CD4-positive, alpha-beta T cell treated with Interferon alpha-2 for 1 hour (primary cell): Measurements from ENCODE around the gene JDP2.

Experiments used
- DNase-seq, 2 donors: peaks; one replicate each; pipeline ENCODE4 v3.0.0-alpha.2; 2020 to 2022

The JDP2 gene

GRCh38 chr14:75411214-75411540, 16.6 kb upstream of the JDP2 start:
- no peak for DNase-seq

- no peak for DNase-seq
These were observed 14.8 kb upstream of the JDP2 start for GRCh38 chr14:75413013-75413412.

DNA sequence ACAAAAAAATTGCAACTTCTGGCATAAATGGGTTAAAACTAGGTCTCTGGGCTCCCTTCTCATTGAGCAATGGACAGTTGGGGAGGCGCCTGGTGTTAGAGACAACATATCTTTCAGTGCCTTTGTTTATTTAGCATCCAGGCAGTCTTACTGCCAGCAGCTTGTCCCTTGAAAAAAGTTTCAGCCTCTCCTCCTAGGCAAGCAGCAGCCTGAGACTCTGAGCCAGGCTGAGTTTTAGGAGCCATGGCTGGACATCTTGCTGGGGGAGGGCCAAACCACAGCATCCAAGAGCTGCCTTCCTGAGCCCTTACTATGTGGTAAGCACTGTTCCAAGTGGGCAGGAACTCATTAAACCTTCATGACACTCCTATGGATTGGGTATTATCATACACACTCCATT, 10.1 kb upstream of the JDP2 start:
- DNase-seq: no peak

- DNase-seq: peak; percentile 14 to 19
These were observed 8.7 kb upstream of the JDP2 start for GRCh38 chr14:75418850-75419768.

DNA sequence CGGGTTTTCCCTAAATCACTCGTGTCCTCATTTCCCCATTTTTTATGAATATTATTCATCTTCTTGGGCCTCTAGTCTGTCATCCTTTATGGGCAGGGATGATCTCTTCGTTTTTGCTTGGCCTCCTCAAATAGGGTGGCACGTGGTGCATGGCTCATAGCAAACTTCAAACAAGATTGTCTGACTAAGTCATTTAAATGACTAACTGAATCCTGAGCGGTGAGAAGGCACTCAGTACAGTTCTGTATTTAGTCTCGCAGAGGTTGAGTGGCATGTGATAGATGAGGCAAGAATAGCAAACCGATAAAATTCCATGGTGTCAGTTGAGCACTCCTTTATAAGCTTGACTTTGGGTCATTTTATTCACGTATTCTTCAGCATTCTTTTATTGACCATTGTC, 5.7 kb upstream of the JDP2 start:
- DNase-seq: no peak

DNA sequence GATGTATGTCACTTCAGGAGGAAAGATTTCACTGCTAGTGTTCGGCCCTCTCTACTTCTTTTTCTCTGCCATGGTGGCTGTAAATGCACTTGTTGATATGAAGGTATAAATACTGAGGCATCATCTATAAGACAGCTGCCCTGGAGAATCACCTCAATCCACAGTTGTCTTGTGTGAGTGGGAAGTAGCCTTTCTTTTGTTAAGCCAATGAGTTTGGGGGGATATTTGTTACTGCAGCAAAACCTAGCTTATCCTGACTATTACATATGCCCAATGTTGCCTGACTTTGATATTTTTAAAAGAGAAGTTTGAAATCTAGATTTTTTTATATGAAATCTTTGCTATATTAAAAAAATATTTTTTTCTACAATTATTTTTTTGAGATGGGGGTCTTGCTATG, 3.3 kb upstream of the JDP2 start:
- DNase-seq: no peak

- no peak for DNase-seq
These were observed 2.4 kb upstream of the JDP2 start for GRCh38 chr14:75425446-75425845.

GRCh38 chr14:75426332-75427125, 1.3 kb upstream of the JDP2 start:
- no peak for DNase-seq

DNA sequence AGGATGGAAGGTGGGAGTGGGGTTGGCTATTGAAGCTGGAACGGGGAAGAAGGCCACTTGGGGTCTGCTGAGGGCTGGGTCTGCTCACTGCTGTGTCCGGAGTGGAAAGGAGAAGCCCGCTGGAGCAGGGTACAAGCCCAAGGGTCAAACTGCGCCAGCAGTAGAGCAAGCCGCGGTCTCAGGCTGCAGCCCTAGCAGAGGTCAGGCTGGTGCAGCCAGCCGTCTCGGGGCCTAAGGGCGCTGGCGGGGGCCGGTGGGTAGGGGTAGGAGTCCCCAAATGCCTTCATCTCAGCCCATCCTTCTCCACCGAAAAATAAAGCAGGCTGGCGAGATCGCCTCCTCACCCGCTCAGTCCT, 718 bp upstream of the JDP2 start:
- no peak for DNase-seq

DNA sequence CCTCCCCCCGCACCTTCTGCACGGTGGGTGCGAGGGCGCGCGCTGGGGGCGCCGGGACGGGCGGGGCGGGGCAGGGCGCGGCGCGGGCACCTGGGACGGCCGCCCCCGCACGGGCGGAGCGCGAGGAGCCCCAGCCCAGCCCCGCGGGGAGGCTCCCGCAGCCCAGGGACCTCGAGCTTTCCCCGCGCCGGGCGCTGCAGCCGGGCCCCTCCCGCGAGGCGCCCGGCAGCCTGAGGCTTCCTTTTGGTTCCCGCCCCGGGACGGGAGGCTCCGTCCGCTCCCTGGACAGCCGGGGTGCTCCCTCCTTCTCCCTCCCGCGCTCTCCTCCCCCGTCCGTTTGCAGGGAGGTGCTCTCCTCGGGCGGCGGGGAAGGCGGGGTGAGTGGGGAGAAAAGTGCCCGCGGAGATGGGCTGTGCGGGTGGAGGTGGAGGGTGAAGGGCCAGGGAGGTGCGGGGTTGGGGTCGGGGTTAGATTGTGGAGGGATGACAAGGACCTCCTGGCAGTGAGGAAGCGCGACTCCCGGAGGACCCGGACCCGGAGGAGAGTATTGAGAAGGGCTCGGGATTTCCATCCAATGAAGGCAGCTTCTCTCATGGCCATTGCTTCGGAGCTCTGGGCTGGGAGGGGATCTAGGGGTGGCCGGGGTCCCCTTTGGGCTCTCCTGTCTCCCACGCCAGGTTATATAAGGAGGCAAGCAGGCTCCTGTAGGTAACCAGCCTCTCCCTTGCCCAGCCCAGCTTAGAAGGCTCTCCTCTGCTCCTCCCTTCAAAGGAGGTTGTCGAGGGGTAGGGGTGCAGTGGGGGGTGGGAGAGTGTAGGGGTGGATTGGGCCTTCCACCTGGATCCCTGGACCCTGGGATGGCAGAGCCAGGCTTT, 645 bp downstream of the JDP2 start:
- DNase-seq: no peak

DNA sequence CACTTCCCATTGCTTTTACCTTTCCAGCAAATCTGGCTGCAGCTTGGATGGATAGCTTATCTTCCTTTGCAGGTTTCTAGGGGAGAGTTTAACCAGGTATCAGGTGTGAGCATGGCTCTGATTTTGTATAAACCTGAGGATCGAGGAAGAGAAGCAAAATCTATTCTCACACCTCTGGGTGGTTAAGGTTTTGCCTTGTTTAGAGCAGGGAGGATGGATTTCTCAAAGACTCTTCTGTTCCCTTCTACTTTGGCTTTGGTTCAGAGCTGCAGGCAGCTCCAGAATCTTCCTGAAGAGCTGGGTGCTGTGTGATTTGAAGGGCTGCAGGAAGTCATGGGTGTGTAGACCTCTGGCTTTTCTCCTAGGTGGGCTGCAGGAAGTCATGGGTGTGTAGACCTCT, 1.7 kb downstream of the JDP2 start:
- no peak for DNase-seq

DNA sequence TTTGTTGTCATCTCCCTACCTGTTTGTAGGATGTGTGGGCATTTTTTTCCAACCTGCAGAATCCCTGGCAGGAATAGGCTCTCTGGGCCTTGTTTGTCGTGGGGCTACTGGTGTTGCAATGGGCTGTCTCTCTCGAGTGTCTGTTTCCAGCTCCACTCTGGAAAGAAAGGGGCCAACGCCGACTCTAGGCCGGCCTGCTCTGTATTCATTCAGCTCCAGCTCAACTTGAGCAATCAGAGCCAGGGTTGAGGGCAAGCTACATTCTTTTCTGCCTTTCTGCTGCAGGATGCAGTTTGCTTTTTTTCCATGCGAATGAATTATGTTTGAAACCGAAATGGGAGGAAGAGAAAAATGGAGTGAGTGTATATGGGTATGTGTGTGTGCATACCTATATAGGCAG, 2.3 kb downstream of the JDP2 start:
- no peak for DNase-seq

DNA sequence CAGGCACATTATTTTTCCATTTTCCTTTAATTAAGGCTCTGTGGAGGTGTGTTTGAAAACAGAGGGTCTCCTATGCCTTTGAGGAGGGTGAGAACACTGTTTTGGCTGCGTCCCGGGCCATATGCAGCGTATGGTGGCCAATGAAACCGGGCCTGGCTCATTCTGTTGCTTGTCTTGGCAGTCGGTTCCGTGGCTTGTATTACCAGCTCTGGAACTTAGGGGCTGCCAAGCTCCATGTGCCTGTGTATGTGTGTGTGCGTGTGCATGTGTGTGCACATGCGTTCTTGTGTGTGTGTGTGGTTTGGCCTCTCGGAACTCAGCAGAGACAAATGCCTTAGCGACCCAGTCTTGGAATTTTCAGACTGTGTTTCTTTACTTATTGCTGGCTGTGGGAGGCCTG, 2.7 kb downstream of the JDP2 start:
- no peak for DNase-seq

GRCh38 chr14:75430976-75431375, 3.2 kb downstream of the JDP2 start:
- no peak for DNase-seq

DNA sequence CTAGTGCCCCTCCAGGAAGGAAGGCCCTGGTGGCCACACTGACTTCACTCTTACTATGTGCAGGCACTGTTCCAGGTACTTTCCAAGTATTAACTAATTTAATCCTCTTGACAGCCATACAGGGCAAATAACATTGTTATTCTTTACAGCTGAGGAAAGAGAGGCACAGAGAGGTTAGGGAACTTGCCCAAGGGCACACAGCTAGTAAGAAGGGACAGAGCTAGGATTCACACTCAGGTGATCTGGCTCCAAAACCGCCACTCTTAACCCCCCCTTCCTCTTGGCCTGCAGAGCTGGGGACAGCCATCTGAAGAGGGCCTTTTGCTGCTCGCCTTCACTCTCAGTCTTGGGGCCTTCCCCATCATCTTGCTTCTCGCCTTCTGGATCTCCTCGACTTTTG, 4.0 kb downstream of the JDP2 start:
- DNase-seq: no peak

- DNase-seq: no peak
These were observed 4.6 kb downstream of the JDP2 start for GRCh38 chr14:75432411-75432810.

DNA sequence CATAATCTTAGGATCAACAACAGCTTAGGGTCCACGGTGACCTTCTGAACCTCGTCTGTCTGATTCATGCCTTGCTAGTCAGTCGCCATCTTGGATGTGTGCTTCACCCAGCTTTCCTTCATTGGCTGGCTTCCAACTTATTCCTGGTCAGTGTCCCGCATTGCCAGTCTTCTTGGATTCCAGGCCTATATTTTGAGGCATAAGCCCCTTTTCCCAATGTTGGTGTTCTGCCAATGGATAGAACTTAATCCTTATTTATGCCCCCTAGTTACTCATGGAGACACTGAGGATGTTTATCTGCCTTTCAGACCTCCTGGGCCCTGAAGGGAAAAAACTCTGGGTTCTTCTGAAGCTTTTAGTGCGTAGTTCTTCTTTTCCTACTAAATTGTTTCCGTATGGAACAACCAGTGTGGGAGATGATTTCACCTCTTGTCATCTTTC, 5.8 kb downstream of the JDP2 start:
- DNase-seq: no peak

DNA sequence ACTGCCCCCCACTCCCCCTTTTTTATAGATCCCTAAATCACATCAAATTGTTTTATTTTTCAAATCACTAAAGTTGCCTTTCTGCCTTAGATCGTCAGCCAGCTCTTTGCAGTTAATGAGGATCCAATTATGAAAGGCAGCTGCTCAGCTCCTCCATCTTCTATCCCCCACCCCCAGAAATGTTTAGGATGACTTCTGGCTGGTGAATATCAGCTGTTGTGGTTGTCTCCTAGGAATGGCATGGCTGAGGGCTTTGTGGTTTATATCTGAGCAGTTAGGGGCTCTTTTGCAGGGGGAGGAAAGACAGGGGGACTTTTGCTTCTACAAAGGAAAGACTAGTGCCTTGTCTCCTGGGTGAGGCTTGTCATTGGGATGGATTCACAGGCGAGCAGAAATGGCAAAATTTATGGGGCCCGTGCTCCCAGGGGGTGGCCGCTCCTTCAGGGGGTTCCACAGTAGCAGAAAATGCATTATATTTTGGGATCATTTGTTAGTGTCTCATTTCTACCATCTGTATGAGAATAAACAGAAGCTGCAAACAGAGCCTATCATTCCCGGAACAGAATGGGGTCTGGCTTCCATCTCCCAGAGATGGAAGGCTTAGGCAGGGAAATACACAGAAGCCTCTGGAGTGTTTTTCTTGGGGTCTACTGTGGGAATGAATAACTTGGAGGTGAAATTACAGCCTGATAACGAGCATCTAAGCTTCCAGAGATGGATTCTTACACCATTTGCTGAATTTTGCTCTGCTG, 6.5 kb downstream of the JDP2 start:
- no peak for DNase-seq

DNA sequence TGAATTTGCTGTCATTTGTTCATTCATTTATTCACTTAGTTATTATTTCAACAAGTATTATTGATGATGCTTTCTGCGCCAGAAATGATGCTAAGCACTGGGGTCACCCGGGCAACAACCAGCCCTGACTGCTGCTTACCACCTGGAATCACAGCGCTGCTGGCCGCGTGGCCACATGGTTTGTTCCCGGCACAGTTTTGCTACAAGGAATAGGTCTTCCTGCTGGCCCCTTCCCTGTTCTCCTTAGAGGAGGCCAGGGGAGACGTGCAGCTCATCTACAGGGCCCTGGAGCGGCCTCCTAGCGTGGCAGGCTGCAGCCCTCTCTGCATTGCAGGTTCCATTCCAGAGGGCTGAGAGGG, 7.0 kb downstream of the JDP2 start:
- no peak for DNase-seq

GRCh38 chr14:75435473-75435872, 7.7 kb downstream of the JDP2 start:
- no peak for DNase-seq

DNA sequence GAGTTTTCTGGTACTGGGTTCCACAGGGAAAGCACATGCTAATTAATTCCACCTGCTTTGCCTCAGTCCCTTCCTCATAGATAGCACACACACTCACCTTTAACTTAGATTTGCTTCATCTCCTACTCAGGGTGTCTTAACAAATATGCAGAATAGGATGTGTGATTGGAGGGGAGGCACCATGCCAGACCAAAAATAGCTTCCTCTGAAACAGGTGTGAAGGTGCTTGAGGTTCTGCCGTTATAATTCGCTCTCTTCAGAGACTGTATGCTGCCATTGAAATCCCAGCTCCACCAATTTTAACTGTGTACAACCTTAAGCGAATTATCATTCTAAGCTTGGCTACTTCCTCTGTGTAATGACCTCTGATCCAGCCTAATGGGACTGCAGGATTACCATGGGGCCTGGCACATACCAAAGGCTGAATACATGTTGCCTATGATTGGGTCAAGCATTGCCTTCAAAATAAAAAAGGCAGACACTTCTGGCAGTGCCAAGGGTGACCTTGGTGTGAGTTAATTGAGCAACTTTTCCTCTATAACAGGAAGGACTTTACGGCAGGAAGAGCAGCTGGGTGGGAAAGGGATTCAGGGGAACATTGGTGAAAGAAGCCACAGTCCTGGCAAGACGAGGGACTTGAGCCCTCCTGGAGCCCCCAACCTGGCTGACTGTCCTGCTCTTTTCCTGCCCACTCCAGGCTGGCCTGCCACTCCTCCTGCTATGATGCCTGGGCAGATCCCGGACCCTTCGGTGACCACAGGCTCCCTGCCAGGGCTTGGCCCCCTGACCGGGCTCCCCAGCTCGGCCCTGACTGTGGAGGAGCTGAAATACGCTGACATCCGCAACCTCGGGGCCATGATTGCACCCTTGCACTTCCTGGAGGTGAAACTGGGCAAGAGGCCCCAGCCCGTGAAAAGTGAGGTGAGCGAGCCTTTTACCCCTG, 9.7 kb downstream of the JDP2 start:
- no peak for DNase-seq
